ENCODE measurements around the gene AKAP13.
A peak's percentile ranks its signal among the peaks of the same experiment; 100 is the strongest.
"Not testable (repeated sequence)": the region's sequence is repeated elsewhere in the genome, so short reads cannot be mapped to it uniquely, and the experiment has no call there.

AKAP13 gene

DNA sequence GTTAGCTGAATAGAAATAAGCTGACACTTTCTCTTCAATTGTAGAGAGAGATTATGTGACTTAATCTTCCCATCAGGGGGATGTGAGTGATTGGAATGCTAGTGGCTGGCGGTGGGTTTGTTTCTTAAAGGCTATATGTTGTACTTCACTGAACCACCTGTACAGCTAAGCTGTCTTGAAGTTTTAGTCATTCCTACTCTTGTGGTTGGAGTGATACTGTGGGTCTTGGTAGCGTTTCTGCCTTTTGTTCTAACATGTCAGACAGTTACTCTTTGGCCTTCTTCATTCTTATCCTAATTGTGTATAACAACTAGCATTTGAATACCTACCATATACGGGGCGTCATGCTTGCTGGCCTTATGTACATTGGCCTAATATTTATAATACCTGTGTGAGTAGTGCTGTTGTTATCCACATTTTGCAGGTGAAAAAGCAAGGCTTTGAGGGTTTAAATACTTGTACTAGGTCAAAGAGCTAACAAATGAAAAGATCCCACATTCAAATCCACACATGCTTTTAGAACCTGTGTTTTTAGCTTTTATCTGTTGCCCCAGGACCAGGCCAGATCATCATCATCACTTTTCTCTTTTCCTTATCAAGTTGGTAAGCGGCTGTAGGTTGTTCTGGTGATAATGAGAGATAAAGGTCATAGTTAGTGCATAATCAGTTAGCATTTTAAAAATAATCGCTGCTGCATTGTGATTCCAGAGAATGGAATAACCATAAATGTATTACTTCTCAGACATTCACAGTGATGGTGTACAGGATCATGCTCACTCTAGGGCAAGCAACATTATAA lies 50.2 kb downstream of the AKAP13 start:
- H3K4me3 ChIP-seq (ENCODE audit: low read depth, low read length), result no peak overlapping the region
- in situ Hi-C loops (cut with HindIII; ENCODE audit: low sequenced_read_pairs), result no loop called here
- TF ChIP-seq, protein P1, sequence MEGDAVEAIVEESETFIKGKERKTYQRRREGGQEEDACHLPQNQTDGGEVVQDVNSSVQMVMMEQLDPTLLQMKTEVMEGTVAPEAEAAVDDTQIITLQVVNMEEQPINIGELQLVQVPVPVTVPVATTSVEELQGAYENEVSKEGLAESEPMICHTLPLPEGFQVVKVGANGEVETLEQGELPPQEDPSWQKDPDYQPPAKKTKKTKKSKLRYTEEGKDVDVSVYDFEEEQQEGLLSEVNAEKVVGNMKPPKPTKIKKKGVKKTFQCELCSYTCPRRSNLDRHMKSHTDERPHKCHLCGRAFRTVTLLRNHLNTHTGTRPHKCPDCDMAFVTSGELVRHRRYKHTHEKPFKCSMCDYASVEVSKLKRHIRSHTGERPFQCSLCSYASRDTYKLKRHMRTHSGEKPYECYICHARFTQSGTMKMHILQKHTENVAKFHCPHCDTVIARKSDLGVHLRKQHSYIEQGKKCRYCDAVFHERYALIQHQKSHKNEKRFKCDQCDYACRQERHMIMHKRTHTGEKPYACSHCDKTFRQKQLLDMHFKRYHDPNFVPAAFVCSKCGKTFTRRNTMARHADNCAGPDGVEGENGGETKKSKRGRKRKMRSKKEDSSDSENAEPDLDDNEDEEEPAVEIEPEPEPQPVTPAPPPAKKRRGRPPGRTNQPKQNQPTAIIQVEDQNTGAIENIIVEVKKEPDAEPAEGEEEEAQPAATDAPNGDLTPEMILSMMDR (IDR thresholded peaks at IDR 0.05; ENCODE audit: low read depth, low read length), result no peak
- DNase-seq (ENCODE audit: low read depth, low spot score), result no peak

DNA sequence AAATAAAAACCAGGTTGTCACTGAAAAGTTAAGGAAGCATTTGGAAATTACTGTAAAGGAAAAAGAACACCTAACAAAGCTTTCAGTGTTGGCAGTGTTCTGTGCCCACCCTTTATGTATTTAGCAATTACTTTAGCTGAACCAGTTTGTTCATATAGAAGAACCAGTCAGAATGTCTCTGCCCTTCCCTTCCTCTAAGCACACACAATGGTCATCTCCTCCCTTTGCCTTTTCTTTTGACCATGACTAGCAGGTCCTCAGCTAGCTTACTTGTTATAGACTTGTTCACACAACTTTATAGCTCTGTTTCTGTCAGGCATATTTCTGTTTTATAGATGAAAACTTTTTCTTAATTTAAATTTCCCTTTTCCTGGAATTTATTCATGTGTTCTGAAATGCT lies 59.6 kb downstream of the AKAP13 start:
- in situ Hi-C loops (cut with HindIII; ENCODE audit: low sequenced_read_pairs), result no loop called here
- TF ChIP-seq, protein P1 (IDR thresholded peaks at IDR 0.05; ENCODE audit: low read depth, low read length), result no peak
- H3K4me3 ChIP-seq (ENCODE audit: low read depth, low read length), result no peak overlapping the region
- no peak for DNase-seq (ENCODE audit: low read depth, low spot score)

DNA sequence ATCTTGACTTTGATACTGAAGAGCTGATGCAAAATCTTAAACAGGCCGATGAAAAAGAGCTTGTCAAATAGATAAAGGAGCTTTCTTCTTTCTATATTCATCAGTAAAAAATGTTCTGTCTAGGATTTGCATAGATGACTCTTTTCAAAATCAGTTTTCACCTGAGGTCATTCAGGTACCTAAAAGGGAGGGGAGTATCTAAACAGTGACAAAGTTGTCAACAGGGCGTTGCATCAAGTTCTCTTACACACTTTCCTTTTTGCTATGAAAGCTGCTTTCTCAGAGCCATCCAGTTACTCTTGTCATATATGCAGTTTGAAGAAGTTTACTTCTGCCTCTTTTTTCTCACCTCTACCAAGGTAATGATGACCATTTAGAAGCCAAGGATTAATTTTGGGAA lies 60.0 kb downstream of the AKAP13 start:
- no peak for DNase-seq (ENCODE audit: low read depth, low spot score)
- no peak overlapping the region for H3K4me3 ChIP-seq (ENCODE audit: low read depth, low read length)
- TF ChIP-seq, protein P1 (IDR thresholded peaks at IDR 0.05; ENCODE audit: low read depth, low read length), result no peak
- in situ Hi-C loops (cut with HindIII; ENCODE audit: low sequenced_read_pairs), result no loop called here

DNA sequence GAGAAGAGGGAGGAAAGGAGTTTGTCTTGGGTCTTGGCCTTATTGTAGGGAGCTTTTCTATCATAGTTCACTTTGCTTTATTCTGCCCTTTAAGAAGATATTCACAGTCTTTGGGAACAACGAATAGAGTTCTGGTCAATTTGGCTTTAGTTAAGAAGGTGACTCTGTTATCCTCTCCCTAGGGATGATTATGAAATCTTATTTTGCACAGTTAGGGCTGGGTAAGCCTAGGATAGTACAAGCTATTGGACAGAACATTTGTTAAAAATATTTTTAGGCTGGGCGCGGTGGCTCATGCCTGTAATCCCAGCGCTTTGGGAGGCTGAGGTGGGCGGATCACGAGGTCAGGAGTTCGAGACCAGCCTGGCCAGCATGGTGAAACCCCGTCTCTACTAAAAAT lies 61.5 kb downstream of the AKAP13 start:
- in situ Hi-C loops (cut with HindIII; ENCODE audit: low sequenced_read_pairs), result not testable (repeated sequence)

DNA sequence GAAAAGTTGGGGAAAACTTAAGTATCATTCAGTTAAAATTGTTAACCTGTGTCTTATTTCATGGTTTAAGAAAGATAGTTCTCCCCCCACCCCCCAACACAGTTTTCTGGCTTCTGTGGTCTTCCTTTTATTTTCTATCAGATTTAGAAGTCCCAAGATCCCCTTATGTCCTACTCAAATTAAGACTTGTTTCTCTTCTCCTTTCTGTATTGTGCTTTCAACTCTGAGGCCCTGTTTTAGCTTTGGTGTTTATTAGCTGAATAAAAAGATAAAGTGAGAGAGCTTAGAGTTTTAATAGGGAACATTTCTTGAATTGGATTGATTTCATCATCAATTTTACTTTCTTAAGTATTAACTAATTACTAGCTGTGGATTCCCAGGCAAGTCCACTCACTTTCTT lies 62.6 kb downstream of the AKAP13 start:
- TF ChIP-seq, protein P1 (IDR thresholded peaks at IDR 0.05; ENCODE audit: low read depth, low read length), result no peak
- in situ Hi-C loops (cut with HindIII; ENCODE audit: low sequenced_read_pairs), result no loop called here
- DNase-seq (ENCODE audit: low read depth, low spot score), result no peak

More for the DNA sequence above, 61.5 kb downstream of the AKAP13 start:
- not testable (repeated sequence) for DNase-seq (ENCODE audit: low read depth, low spot score); H3K4me3 ChIP-seq (ENCODE audit: low read depth, low read length)

DNA sequence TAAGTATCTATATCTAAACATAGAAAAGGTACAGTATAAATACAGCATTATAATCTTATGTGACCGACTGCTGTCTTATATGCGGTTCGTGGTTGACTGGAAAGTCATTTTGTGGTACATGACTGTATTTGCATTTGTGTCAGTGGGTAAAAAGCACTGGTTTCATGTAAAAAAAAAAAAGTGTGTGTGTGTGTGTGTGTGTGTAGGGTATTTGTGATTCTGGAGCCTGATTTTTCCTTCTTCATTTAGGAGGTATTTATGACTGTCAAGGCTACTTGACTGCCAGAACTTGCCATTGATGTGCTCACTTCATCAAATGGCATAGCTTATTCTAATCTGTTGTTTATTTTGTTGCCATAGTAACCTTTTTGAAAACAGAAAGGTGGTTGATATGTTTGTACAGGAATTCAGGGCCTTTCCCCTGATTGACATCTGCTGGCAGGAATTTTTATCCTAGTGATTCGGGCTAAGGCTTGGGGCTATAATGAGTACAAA lies 63.2 kb downstream of the AKAP13 start:
- H3K4me3 ChIP-seq (ENCODE audit: low read depth, low read length), result no peak overlapping the region
- peak; percentile 50 for DNase-seq (ENCODE audit: low read depth, low spot score)
- TF ChIP-seq, protein P1 (IDR thresholded peaks at IDR 0.05; ENCODE audit: low read depth, low read length), result no peak
- in situ Hi-C loops (cut with HindIII; ENCODE audit: low sequenced_read_pairs), result no loop called here

More for the DNA sequence above, 62.6 kb downstream of the AKAP13 start:
- H3K4me3 ChIP-seq (ENCODE audit: low read depth, low read length), result no peak overlapping the region

DNA sequence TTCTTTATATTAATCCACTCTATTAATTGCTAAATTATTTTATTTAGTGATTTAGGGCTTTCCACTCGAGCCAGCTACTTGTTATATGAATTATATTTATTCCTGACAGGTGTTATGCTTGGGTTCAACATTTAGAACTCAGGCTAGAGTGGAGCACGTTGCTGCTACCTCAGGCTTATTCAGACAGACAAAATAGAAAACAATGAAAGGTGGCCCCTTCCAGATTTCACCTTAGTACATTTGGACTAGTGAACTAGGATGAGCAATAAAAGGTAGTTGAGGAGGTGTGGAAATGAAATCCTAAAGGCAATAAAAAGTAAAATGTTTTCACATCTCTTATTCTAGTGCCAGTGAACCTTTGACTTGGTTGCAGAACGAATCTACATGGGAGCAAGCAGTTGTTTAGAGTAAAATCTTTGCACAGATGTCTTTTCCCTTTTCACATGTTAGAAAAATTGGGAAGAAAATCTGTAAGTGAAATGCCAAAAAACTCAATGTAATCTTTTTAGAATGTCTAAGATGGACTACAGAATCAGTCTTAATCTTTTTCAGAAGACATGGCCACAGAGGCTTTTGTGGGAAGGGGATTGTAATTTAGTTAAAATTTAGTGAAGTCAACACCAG lies 63.8 kb downstream of the AKAP13 start:
- H3K4me3 ChIP-seq (ENCODE audit: low read depth, low read length), result no peak overlapping the region
- in situ Hi-C loops (cut with HindIII; ENCODE audit: low sequenced_read_pairs), result no loop called here
- no peak for DNase-seq (ENCODE audit: low read depth, low spot score)
- TF ChIP-seq, protein P1 (IDR thresholded peaks at IDR 0.05; ENCODE audit: low read depth, low read length), result no peak
